ENCODE measurements around the gene SOX5.

The SOX5 gene

GRCh38 chr12:23949348-23950209, at the start of gene SOX5:
SOX5 (minus strand) TSS chr12:23949670; CDS start chr12:23949601, 69 bp downstream.
- DNase-seq = no peak

GRCh38 chr12:23987046-23987445, 37.6 kb upstream of the SOX5 start:
- no peak for DNase-seq

GRCh38 chr12:23980826-23981225, 31.4 kb upstream of the SOX5 start:
- DNase-seq = no peak

GRCh38 chr12:23964812-23965211, 15.3 kb upstream of the SOX5 start:
- DNase-seq = no peak

- DNase-seq = no peak
Observed at GRCh38 chr12:23959826-23960225, 10.4 kb upstream of the SOX5 start.

GRCh38 chr12:23954332-23954731, 4.9 kb upstream of the SOX5 start:
- peak; percentile 1 to 36 (median 15) for DNase-seq

- no peak for DNase-seq
Observed at GRCh38 chr12:23952071-23952470, 2.6 kb upstream of the SOX5 start.

GRCh38 chr12:23950775-23951451, 1.4 kb upstream of the SOX5 start:
- no peak for DNase-seq

- DNase-seq = no peak
Observed at GRCh38 chr12:23950210-23950774, 822 bp upstream of the SOX5 start.

- DNase-seq = no peak
Observed at GRCh38 chr12:23948291-23948690, 1.2 kb downstream of the SOX5 start.

- DNase-seq = no peak
Observed at GRCh38 chr12:23947395-23947794, 2.1 kb downstream of the SOX5 start.

- no peak for DNase-seq
Observed at GRCh38 chr12:23945249-23945648, 4.2 kb downstream of the SOX5 start.

GRCh38 chr12:23944067-23944466, 5.4 kb downstream of the SOX5 start:
- DNase-seq = no peak

GRCh38 chr12:23942841-23943240, 6.6 kb downstream of the SOX5 start:
- DNase-seq = no peak

GRCh38 chr12:23941780-23942179, 7.7 kb downstream of the SOX5 start:
- no peak for DNase-seq

- no peak for DNase-seq
Observed at GRCh38 chr12:23938422-23938821, 11.0 kb downstream of the SOX5 start.

- DNase-seq = no peak
Observed at GRCh38 chr12:23931176-23931575, 18.3 kb downstream of the SOX5 start.

- no peak for DNase-seq
Observed at GRCh38 chr12:23930599-23930998, 18.9 kb downstream of the SOX5 start.

- no peak for DNase-seq
Observed at GRCh38 chr12:23929906-23930305, 19.6 kb downstream of the SOX5 start.

GRCh38 chr12:23927907-23928306, 21.6 kb downstream of the SOX5 start:
- DNase-seq = no peak

- no peak for DNase-seq
Observed at GRCh38 chr12:23921099-23921856, 28.2 kb downstream of the SOX5 start.

GRCh38 chr12:23911574-23911973, 37.9 kb downstream of the SOX5 start:
- DNase-seq = no peak

GRCh38 chr12:23909551-23909950, 39.9 kb downstream of the SOX5 start:
- no peak for DNase-seq

All from suppressor macrophage treated with lipopolysaccharide for 1 hour (primary cell).